PC-9 (cell line): ENCODE results near the gene DAPK1.

Experiments
- EZH2 ChIP-seq: fragments of 200-600 bp; sonication (generic); IDR thresholded peaks from 2 replicates; pipeline ENCODE4 v1.8.0; 2017; ENCODE audit warnings: antibody characterized with exemption, low read depth
- TF ChIP-seq, protein P1 (sequence below): fragments of 200-600 bp; sonication (generic); conservative IDR thresholded peaks from 2 replicates; pipeline ENCODE4 v1.6.1; 2017; ENCODE audit warnings: mixed run types, antibody characterized with exemption, mild to moderate bottlenecking, moderate library complexity

DNA sequence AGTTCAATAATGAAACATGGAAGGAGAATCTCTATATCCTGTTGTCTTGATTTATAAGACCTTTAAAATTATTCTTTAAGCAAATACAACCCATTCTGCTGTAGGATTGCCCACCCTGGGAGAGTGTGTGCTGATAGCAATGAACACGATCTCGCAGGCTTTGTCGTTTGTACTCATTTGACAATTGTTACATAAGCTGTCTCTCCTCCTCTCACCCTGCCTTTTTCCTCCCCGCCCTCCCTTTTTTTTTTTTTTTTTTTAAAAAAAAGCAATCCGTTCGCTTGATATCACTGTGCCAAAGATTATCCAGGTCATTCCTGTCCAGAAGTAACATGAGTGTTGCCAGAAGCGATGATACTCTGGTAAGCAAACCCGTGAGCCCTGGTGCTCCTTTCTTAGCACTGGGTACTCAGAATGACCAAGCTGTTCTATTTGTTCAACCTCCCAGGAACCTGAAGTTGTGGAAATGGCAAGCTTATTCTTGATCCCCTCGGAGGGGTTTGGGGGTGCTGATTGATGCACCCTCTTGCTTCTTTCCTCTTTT, 145.5 kb downstream of the DAPK1 start:
- TF ChIP-seq, protein P1, sequence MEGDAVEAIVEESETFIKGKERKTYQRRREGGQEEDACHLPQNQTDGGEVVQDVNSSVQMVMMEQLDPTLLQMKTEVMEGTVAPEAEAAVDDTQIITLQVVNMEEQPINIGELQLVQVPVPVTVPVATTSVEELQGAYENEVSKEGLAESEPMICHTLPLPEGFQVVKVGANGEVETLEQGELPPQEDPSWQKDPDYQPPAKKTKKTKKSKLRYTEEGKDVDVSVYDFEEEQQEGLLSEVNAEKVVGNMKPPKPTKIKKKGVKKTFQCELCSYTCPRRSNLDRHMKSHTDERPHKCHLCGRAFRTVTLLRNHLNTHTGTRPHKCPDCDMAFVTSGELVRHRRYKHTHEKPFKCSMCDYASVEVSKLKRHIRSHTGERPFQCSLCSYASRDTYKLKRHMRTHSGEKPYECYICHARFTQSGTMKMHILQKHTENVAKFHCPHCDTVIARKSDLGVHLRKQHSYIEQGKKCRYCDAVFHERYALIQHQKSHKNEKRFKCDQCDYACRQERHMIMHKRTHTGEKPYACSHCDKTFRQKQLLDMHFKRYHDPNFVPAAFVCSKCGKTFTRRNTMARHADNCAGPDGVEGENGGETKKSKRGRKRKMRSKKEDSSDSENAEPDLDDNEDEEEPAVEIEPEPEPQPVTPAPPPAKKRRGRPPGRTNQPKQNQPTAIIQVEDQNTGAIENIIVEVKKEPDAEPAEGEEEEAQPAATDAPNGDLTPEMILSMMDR = no peak
- no peak for TF ChIP-seq EZH2
